SK-N-SH (cell line): ENCODE results near the gene BTG4. TPM values are rescaled to one million over a fixed set of nuclear protein-coding genes. Genes with fewer than 3 reads are reported as not detected.

Experiments used
- CTCF ChIA-PET: fragments of 300-600, 350-600 bp; formaldehyde crosslinking; extraction: SDS; loops from one replicate; lab custom pipeline; 2021; lab: Yijun Ruan, JAX
- POLR2A ChIA-PET: fragments of 350-600 bp; sonication (Branson Sonifier 250); formaldehyde crosslinking; extraction: SDS; loops from one replicate; lab custom pipeline; 2020; ENCODE audit warnings: antibody characterized with exemption, inconsistent platforms; lab: Yijun Ruan, JAX
- DNase-seq: peaks from one replicate; pipeline ENCODE4 v3.0.0; 2012
- H2AFZ ChIP-seq: fragments of 200-600 bp; sonication (generic); 2 replicates; pipeline ENCODE4 v1.8.1; 2016; ENCODE audit warnings: antibody characterized with exemption, mild to moderate bottlenecking, low read depth
- H3F3A ChIP-seq: fragments of 200-600 bp; sonication (generic); replicated peaks from 2 replicates; pipeline ENCODE3; 2016; ENCODE audit warnings: antibody characterized with exemption, mild to moderate bottlenecking; ENCODE audit not compliant: insufficient read depth
- H3K27ac ChIP-seq, 2 experiments: fragments of 200-500 bp in 1 of 2; fragments of 200-600 bp in 1 of 2; sonication (Bioruptor generic) in 1 of 2; sonication (generic), shearing (Covaris generic) in 1 of 2; 2 replicates each; pipeline versions ENCODE4 v1.5.1 to v1.6.1; 2014 to 2016; ENCODE audit warnings: low read depth in 2 of 2, inconsistent platforms in 1 of 2, low read length in 1 of 2, mild to moderate bottlenecking in 1 of 2, mixed read lengths in 1 of 2
- H3K27me3 ChIP-seq: fragments of 200-600 bp; sonication (generic), shearing (Covaris generic); 2 replicates; pipeline ENCODE4 v1.6.1; 2016; ENCODE audit warnings: mixed run types; ENCODE audit not compliant: insufficient read depth
- H3K36me3 ChIP-seq, 2 experiments: fragments of 200-500 bp in 1 of 2; fragments of 200-600 bp in 1 of 2; sonication (Bioruptor generic) in 1 of 2; sonication (generic) in 1 of 2; replicated peaks in 1 of 2; 2 replicates each; pipeline versions ENCODE3 to v1.5.1; 2014 to 2016; ENCODE audit warnings: low read length in 1 of 2, mild to moderate bottlenecking in 1 of 2; ENCODE audit not compliant: insufficient read depth in 2 of 2, control insufficient read depth in 1 of 2
- H3K4me1 ChIP-seq, 2 experiments: fragments of 200-500 bp in 1 of 2; fragments of 200-600 bp in 1 of 2; sonication (Bioruptor generic) in 1 of 2; sonication (generic), shearing (Covaris generic) in 1 of 2; 2 replicates each; pipeline versions ENCODE4 v1.5.1 to v1.6.1; 2014 to 2016; ENCODE audit warnings: low read depth in 1 of 2, low read length in 1 of 2, mixed run types in 1 of 2; ENCODE audit not compliant: insufficient read depth in 2 of 2, control insufficient read depth in 1 of 2
- H3K4me2 ChIP-seq: fragments of 200-600 bp; sonication (generic), shearing (Covaris generic); 2 replicates; pipeline ENCODE4 v1.6.1; 2017; ENCODE audit warnings: mixed run types
- H3K4me3 ChIP-seq, 2 experiments: fragments of 200-500 bp in 1 of 2; fragments of 200-600 bp in 1 of 2; sonication (Bioruptor generic) in 1 of 2; sonication (generic), shearing (Covaris generic) in 1 of 2; 2 replicates each; pipeline versions ENCODE4 v1.5.1 to v1.8.1; 2014 to 2016; ENCODE audit warnings: low read depth in 2 of 2, inconsistent platforms in 1 of 2, low read length in 1 of 2, mild to moderate bottlenecking in 1 of 2, mixed read lengths in 1 of 2, moderate library complexity in 1 of 2
- H3K79me2 ChIP-seq: fragments of 200-600 bp; sonication (generic); 2 replicates; pipeline ENCODE4 v1.8.1; 2017; ENCODE audit warnings: mild to moderate bottlenecking; ENCODE audit not compliant: insufficient read depth
- H3K9ac ChIP-seq: fragments of 200-600 bp; sonication (generic); 2 replicates; pipeline ENCODE4 v1.6.1; 2017; ENCODE audit warnings: mixed run types
- H3K9me2 ChIP-seq: fragments of 200-600 bp; sonication (generic); 2 replicates; pipeline ENCODE4 v1.6.1; 2017; ENCODE audit warnings: mixed run types
- H3K9me3 ChIP-seq: fragments of 200-600 bp; sonication (generic); 2 replicates; pipeline ENCODE4 v1.6.1; 2017; ENCODE audit warnings: mixed run types, mild to moderate bottlenecking, moderate library complexity
- H4K20me1 ChIP-seq: fragments of 200-600 bp; sonication (generic); 2 replicates; pipeline ENCODE4 v1.6.1; 2017; ENCODE audit warnings: mild to moderate bottlenecking, mixed run types; ENCODE audit not compliant: insufficient read depth
- CHD2 ChIP-seq: fragments of 150-350 bp; IDR thresholded peaks from 2 replicates; pipeline ENCODE4 v1.6.1; 2018; ENCODE audit warnings: low read length; ENCODE audit not compliant: partially characterized antibody
- ELF1 ChIP-seq: IDR thresholded peaks from 2 replicates; pipeline ENCODE4 v1.4.0; 2012
- EP300 ChIP-seq, 2 experiments: IDR thresholded peaks; 2 replicates each; pipeline versions ENCODE4 v1.4.0 to v1.6.1; 2012; ENCODE audit warnings: borderline replicate concordance in 1 of 2, low read depth in 1 of 2, low read length in 1 of 2
- EZH2phosphoT487 ChIP-seq: fragments of 200-600 bp; sonication (generic); IDR thresholded peaks from 2 replicates; pipeline ENCODE4 v1.6.1; 2017; ENCODE audit warnings: low read depth, mixed run types, mild to moderate bottlenecking, antibody characterized with exemption, moderate library complexity, borderline replicate concordance
- FOSL2 ChIP-seq: IDR thresholded peaks from 2 replicates; pipeline ENCODE4 v1.4.0; 2012; ENCODE audit warnings: low read depth, mild to moderate bottlenecking, moderate library complexity, borderline replicate concordance
- GABPA ChIP-seq: IDR thresholded peaks from 2 replicates; pipeline ENCODE4 v1.4.0; 2012; ENCODE audit warnings: low read depth, mild to moderate bottlenecking
- GATA2 ChIP-seq: sonication (generic); formaldehyde crosslinking; IDR thresholded peaks from 2 replicates; pipeline ENCODE4 v1.5.0; 2020; ENCODE audit warnings: mild to moderate bottlenecking, missing genetic modification reagents
- MEF2A ChIP-seq: IDR thresholded peaks from 2 replicates; pipeline ENCODE4 v1.4.0; 2012; ENCODE audit warnings: low read depth, borderline replicate concordance
- MXI1 ChIP-seq: IDR thresholded peaks from 2 replicates; pipeline ENCODE4 v1.6.1; 2012; ENCODE audit warnings: mild to moderate bottlenecking, low read depth, low read length, improper control_type of control experiment
- NRF1 ChIP-seq: IDR thresholded peaks from 2 replicates; pipeline ENCODE4 v1.6.1; 2012; ENCODE audit warnings: low read depth, mild to moderate bottlenecking, low read length
- POLR2AphosphoS5 ChIP-seq: IDR thresholded peaks from 2 replicates; pipeline ENCODE4 v1.6.1; 2012; ENCODE audit warnings: low read depth, low read length
- RAD21 ChIP-seq: IDR thresholded peaks from 2 replicates; pipeline ENCODE4 v1.6.1; 2012; ENCODE audit warnings: mild to moderate bottlenecking, low read length
- RCOR1 ChIP-seq: fragments of 150-350 bp; IDR thresholded peaks from 2 replicates; pipeline ENCODE4 v1.6.1; 2017; ENCODE audit warnings: antibody characterized with exemption, low read length
- SIN3A ChIP-seq: IDR thresholded peaks from 2 replicates; pipeline ENCODE4 v1.6.1; 2012; ENCODE audit warnings: low read depth, mild to moderate bottlenecking, low read length, moderate library complexity, borderline replicate concordance
- SMC3 ChIP-seq: IDR thresholded peaks from 2 replicates; pipeline ENCODE4 v1.6.1; 2012; ENCODE audit warnings: low read depth, low read length, improper control_type of control experiment
- TAF1 ChIP-seq: IDR thresholded peaks from 2 replicates; pipeline ENCODE4 v1.6.1; 2012; ENCODE audit warnings: low read depth, mild to moderate bottlenecking, low read length, moderate library complexity, borderline replicate concordance
- TCF12 ChIP-seq: IDR thresholded peaks from 2 replicates; pipeline ENCODE4 v1.4.0; 2012
- TEAD4 ChIP-seq: IDR thresholded peaks from 2 replicates; pipeline ENCODE4 v1.4.0; 2012; ENCODE audit warnings: mild to moderate bottlenecking, borderline replicate concordance; ENCODE audit not compliant: insufficient read depth
- WGBS: methylation state at CpG from one replicate; pipeline ENCODE4 v1.1.6; 2017; ENCODE audit warnings: low lambda C conversion rate; 5-methylcytosine and 5-hydroxymethylcytosine counted together
- polyA plus RNA-seq, 3 experiments: library from polyadenylated mRNA; depleted of rRNA; stranded (reverse); fragments of >200 nt; gene quantifications; 2 replicates each; pipeline ENCODE4 v1.2.3, GENCODE V29; 2012
- TF ChIP-seq, protein P1 (sequence below): IDR thresholded peaks from 2 replicates; pipeline ENCODE4 v1.4.0; 2012; ENCODE audit warnings: low read depth, borderline replicate concordance
- TF ChIP-seq, protein P2 (sequence below): fragments of 150-350 bp; IDR thresholded peaks from 2 replicates; pipeline ENCODE4 v1.6.1; 2017; ENCODE audit warnings: antibody characterized with exemption, low read length, low read depth, borderline replicate concordance
- TF ChIP-seq, protein P3 (sequence below): IDR thresholded peaks from 2 replicates; pipeline ENCODE4; 2012

BTG4 gene
- polyA plus RNA-seq, 1 of the 3 experiments (the other 2 are of a cell fraction) = 0.26 TPM

DNA sequence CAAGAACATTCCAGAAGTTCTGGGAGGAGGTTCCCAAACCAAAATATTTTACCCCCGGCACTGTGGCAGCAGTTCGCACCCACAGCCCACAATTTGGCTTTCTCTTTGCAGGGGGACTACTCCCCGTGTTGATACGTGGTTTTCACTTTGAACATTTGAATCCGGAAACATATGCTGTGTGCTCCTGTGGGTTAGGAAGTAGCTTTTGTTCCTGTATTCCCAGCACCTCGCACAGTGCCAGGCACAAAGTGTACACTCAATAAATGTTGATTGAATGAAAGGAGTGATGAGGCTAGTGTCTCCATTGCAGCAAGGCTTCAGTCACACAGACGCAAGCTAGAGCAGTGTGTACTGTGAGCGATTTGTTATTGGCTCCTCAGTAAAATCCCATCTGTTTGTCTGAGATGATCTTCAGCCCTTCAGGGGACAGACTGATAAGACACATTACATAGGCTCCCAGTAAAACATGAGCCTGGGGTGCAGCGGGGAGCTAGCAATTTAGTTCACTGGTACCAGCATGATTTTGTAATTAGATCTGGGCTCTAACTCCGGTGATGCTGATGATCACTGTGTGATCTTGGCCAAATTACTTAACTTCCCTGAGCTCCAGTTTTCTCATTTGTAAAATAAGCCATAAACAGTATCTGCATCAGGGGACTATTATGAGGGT lies 30.6 kb upstream of the BTG4 start:
- H3K9me2 ChIP-seq = no peaks in the 10 kb centered on the region
- H3K27ac ChIP-seq = peak overlapping the region; percentile 81 to 95
- no peaks in the 10 kb centered on the region for H3K9me3 ChIP-seq
- POLR2A ChIA-PET = no interaction called here
- peaks cover 86% of the 10 kb centered on the region for H3K79me2 ChIP-seq
- CTCF ChIA-PET = interaction anchor here (0.6 to 1.8 kb wide), 10 partner anchors 12 to 299 kb away, joined by 3 to 4 read pairs (median 3); partner anchors contain the start of gene HOATZ
- H3K27me3 ChIP-seq = no peaks in the 10 kb centered on the region
- H3K36me3 ChIP-seq = peaks cover 49 to 58% of the 10 kb centered on the region in 2 experiments
- 73% methylated on average over 10 of the region's 10 CpGs for WGBS
- H3K4me3 ChIP-seq = peak overlapping the region; percentile 80 to 82; a peak in 3 of 4 replicates
- peak overlapping the region; percentile 94 for H3K4me2 ChIP-seq
- TF ChIP-seq CHD2 (no peak), RCOR1 (peak; percentile 75; the same call in 1 of the 2 replicates), MXI1 (no peak), NRF1 (no peak), EP300 (IDR thresholded peaks at IDR 0.05; ENCODE audit: borderline replicate concordance in 1 of 2, low read depth in 1 of 2, low read length in 1 of 2) (peak in 1 of 2 experiments; percentile 62; a peak in 1 of 4 replicates), MEF2A (no peak), EZH2phosphoT487 (no peak), GATA2 (peak; percentile 59)
- H3K4me1 ChIP-seq = peaks cover 21 to 42% of the 10 kb centered on the region in 2 experiments; a peak in 3 of 4 replicates
- peak overlapping the region; percentile 98 for H3K9ac ChIP-seq
- H2AFZ ChIP-seq = no peak overlapping the region
- H3F3A ChIP-seq = peaks cover 14% of the 10 kb centered on the region
- peaks cover 12% of the 10 kb centered on the region for H4K20me1 ChIP-seq
- peak; percentile 79 for DNase-seq

DNA sequence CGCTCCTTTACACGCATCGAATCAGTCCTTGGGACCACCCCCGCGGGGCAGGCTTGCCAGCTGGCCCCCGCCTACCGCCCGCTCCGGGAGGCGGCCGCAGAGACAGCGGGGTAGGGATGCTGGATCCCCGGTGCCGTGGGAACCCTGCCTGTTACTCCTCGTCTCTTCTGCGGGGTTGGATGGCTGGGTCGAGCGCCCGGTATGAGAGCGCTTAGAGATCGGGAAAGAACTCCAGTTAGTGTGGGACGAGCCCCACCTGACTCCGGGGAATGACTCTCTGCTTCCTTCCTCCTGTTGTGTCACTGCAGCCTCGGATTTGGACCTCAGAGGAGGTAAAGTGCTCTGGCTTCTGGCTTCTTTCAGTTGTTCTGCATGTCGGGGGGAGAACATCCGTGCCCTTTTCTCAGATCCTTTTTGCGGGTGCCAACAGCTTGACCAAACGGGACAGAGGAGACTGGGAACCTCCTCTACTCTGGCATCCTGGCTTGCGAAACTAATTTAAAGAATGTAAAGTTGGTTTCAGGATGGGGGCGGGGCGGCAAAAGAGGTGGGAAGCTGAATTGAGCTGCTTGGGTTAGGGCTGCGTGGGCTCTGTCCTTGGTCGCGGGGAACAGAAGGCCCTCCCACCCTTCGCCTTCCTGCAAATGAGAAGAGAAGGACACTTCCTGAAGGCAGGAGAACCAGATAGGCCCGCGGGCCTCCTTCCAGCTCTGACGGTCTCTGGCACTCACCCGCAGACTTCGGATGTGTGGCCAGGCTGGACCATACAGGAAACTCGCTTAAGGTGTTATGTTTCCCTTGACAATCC lies 29.3 kb upstream of the BTG4 start:
- Histone ChIP-seq H3K79me2 (peaks cover 73% of the 10 kb centered on the region), H3K9ac (peak overlapping the region; percentile 98), H3K9me3 (no peaks in the 10 kb centered on the region), H3K36me3 (peaks cover 36 to 47% of the 10 kb centered on the region in 2 experiments), H3K27ac (peak overlapping the region; percentile 81 to 95), H3K9me2 (no peaks in the 10 kb centered on the region), H3F3A (peaks cover 12% of the 10 kb centered on the region), H3K27me3 (no peaks in the 10 kb centered on the region), H3K4me2 (peak overlapping the region; percentile 94), H3K4me1 (peaks cover 15 to 38% of the 10 kb centered on the region in 2 experiments; a peak in 3 of 4 replicates), H3K4me3 (peak overlapping the region; percentile 80 to 82), H2AFZ (0 out of 2 replicates have a peak overlapping the region, but pooled peaks have one; percentile 7), H4K20me1 (peaks cover 12% of the 10 kb centered on the region)
- ChIA-PET POLR2A (no interaction called here), CTCF (interaction anchor here (1.0 to 2.1 kb wide), 8 partner anchors 13 to 291 kb away, joined by 3 to 6 read pairs (median 4); no protein-coding TSS in a partner anchor)
- DNase-seq = peak; percentile 59
- WGBS = 12% methylated on average over 28 of the region's 41 CpGs
- TF ChIP-seq TAF1 (peak; percentile 40; the same call in 1 of the 2 replicates), RCOR1 (no peak), RAD21 (no peak), EZH2phosphoT487 (no peak), SMC3 (no peak), NRF1 (no peak), GABPA (no peak), FOSL2 (no peak), ELF1 (peak; percentile 64), POLR2AphosphoS5 (peak; percentile 74), SIN3A (peak; percentile 16; the same call in 1 of the 2 replicates), EP300 (IDR thresholded peaks at IDR 0.05; ENCODE audit: borderline replicate concordance in 1 of 2, low read depth in 1 of 2, low read length in 1 of 2) (no peak), TEAD4 (no peak), TCF12 (peak; percentile 12; the same call in 1 of the 2 replicates), MXI1 (no peak), GATA2 (no peak)
- TF ChIP-seq, protein P1, sequence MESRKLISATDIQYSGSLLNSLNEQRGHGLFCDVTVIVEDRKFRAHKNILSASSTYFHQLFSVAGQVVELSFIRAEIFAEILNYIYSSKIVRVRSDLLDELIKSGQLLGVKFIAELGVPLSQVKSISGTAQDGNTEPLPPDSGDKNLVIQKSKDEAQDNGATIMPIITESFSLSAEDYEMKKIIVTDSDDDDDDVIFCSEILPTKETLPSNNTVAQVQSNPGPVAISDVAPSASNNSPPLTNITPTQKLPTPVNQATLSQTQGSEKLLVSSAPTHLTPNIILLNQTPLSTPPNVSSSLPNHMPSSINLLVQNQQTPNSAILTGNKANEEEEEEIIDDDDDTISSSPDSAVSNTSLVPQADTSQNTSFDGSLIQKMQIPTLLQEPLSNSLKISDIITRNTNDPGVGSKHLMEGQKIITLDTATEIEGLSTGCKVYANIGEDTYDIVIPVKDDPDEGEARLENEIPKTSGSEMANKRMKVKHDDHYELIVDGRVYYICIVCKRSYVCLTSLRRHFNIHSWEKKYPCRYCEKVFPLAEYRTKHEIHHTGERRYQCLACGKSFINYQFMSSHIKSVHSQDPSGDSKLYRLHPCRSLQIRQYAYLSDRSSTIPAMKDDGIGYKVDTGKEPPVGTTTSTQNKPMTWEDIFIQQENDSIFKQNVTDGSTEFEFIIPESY = no peak
- TF ChIP-seq, protein P2, sequence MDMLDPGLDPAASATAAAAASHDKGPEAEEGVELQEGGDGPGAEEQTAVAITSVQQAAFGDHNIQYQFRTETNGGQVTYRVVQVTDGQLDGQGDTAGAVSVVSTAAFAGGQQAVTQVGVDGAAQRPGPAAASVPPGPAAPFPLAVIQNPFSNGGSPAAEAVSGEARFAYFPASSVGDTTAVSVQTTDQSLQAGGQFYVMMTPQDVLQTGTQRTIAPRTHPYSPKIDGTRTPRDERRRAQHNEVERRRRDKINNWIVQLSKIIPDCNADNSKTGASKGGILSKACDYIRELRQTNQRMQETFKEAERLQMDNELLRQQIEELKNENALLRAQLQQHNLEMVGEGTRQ = no peak
- TF ChIP-seq, protein P3, sequence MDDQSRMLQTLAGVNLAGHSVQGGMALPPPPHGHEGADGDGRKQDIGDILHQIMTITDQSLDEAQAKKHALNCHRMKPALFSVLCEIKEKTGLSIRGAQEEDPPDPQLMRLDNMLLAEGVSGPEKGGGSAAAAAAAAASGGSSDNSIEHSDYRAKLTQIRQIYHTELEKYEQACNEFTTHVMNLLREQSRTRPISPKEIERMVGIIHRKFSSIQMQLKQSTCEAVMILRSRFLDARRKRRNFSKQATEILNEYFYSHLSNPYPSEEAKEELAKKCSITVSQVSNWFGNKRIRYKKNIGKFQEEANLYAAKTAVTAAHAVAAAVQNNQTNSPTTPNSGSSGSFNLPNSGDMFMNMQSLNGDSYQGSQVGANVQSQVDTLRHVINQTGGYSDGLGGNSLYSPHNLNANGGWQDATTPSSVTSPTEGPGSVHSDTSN = peak; percentile 42
